GM12872 (cell line): ENCODE results near the gene TRIM31.
A peak's percentile ranks its signal among the peaks of the same experiment; 100 is the strongest.

Source experiments
- TF ChIP-seq, protein P1 (sequence below): IDR thresholded peaks from 3 replicates; pipeline ENCODE4 v1.5.1; 2011; ENCODE audit warnings: low read depth, mild to moderate bottlenecking, low read length, moderate library complexity; ENCODE audit not compliant: insufficient read depth

The TRIM31 gene

DNA sequence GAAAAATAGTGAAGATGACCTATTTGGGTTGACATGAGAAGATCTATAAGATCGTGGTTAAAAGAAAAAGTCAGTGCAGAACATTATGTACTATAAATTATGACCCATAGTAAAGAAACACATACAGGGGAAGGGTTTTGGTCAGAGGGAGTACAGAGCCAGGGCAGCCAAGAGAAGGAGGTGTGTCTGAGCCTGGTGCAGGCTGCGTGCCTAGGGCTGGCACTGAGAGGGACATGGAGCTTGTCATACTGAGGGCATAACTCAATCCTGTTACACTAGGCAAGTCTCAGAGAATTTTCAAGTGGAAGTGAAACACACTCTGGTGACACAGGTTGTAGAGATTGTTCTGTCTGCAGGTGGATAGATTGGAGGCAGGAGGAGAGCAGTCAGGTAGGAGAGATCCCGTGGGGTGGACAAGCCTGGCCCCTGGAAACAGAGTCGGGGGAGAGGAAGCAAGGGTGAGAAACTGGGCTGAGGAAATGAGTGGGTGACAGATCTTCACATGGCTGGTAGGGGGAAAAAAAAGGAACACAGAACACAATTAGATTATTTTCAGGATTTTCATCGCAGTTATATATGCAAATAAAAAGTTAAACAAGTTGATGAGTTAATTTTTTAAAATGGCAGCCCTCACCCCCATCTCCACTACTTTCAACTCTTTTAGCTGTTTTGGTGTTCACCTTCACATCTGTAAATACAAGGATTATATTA is 18.8 kb downstream of the TRIM31 start:
- TF ChIP-seq, protein P1, sequence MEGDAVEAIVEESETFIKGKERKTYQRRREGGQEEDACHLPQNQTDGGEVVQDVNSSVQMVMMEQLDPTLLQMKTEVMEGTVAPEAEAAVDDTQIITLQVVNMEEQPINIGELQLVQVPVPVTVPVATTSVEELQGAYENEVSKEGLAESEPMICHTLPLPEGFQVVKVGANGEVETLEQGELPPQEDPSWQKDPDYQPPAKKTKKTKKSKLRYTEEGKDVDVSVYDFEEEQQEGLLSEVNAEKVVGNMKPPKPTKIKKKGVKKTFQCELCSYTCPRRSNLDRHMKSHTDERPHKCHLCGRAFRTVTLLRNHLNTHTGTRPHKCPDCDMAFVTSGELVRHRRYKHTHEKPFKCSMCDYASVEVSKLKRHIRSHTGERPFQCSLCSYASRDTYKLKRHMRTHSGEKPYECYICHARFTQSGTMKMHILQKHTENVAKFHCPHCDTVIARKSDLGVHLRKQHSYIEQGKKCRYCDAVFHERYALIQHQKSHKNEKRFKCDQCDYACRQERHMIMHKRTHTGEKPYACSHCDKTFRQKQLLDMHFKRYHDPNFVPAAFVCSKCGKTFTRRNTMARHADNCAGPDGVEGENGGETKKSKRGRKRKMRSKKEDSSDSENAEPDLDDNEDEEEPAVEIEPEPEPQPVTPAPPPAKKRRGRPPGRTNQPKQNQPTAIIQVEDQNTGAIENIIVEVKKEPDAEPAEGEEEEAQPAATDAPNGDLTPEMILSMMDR = no peak

DNA sequence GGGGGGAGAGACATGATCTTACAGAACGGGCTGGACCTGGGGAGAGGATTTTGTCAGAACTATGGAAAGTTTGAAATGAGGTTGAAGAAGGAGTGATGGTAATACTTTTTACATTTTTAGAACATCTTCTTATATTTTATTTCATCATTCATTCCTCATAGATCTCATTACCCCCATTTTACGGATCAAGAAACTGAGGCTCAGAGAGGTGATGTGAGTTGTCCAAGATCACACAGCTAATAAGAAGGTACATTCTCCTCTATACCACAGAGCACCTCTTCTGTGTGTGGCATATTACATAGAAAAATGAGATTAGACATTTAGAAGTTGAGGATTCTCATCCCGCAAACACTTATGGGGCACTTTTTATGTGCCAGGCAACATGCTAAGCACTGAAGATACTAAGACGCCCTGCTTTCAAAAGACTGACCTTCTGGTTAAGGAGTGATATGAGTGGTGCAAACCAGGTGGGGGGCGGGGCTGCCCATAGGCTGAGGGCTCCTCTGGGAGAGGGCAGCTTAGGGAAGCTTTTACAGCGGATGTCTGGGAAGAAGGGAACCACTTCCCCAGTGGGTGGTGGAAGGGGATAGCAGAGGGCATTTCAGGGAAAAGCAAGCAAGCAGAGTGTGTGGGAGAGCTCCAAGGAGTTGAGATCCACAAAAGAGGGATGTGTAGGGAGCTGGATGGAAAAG is 19.9 kb downstream of the TRIM31 start:
- TF ChIP-seq, protein P1 = no peak

DNA sequence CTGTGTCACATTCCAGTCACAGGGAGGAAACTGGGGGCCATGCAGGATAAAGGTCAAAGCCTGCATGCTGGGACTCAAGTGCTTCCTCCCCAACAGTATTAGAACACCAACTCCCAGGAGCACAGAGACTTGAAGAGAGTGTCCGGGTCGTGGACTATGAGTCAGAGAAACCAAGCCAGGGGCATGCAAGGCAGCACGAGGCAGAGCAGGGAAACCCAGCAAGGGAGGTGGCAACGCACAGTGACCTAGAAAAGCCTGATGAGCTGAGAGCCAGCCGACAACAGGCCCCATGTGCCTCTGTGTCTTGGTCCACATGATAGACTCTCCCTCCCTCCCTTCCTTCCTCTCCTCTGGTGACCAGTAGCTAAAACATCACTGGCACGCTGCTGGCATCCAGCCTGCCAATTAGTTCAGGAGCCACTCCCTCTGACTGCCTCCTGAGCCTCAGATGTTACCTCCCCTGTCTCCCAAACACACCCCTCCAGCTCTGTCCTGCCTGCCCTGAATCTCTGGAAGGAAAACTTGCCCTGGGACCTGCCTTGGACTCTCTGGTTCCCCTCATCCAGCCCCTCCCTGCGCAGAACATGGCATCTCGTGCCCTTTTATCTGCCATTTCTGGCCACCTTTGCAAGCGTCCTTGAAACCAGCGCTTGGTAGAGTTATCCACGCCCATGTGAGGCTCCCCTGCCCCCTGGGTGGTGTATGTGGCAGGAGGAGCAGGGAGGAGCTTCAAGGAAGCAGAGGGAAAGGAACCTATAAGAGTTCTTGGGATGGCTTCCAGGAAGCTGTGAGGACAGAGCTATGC is 21.1 kb downstream of the TRIM31 start:
- TF ChIP-seq, protein P1 = no peak

DNA sequence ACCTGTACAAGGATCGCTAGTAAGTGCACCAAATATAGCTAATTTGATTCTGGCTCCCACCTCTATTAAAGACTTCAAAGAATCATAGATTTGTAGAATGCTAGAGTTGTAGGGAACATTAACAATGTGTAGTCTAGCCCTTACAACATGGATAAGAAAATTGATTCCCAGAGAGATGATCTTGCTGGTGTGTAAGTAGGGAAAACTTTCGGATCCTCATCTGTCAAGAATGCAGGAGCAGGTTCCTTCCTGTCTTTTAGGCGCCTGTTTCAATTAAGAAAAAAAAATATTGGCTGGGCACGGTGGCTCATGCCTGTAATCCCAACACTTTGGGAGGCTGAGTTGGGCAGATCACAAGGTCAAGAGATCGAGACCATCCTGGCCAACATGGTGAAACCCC is 25.0 kb downstream of the TRIM31 start:
- TF ChIP-seq, protein P1 = no peak

DNA sequence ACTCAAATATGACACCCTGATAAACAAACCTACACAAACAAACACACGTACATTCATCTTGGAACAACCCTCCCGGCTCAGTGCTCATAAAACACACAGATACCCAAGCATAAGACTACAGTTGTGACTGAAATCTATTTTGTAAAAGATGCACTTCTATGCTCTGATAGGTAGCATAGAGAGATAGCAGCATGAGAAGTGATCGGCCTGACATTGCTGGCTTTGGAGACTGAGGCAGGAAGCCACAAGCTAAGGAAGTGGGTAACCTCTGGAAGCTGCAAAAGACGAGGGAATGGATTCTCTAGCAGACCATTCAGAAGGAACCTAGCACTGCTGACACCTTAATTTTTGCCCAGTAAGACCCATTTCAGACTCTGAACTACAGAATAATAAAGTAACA is 35.7 kb downstream of the TRIM31 start:
- TF ChIP-seq, protein P1 = no peak

DNA sequence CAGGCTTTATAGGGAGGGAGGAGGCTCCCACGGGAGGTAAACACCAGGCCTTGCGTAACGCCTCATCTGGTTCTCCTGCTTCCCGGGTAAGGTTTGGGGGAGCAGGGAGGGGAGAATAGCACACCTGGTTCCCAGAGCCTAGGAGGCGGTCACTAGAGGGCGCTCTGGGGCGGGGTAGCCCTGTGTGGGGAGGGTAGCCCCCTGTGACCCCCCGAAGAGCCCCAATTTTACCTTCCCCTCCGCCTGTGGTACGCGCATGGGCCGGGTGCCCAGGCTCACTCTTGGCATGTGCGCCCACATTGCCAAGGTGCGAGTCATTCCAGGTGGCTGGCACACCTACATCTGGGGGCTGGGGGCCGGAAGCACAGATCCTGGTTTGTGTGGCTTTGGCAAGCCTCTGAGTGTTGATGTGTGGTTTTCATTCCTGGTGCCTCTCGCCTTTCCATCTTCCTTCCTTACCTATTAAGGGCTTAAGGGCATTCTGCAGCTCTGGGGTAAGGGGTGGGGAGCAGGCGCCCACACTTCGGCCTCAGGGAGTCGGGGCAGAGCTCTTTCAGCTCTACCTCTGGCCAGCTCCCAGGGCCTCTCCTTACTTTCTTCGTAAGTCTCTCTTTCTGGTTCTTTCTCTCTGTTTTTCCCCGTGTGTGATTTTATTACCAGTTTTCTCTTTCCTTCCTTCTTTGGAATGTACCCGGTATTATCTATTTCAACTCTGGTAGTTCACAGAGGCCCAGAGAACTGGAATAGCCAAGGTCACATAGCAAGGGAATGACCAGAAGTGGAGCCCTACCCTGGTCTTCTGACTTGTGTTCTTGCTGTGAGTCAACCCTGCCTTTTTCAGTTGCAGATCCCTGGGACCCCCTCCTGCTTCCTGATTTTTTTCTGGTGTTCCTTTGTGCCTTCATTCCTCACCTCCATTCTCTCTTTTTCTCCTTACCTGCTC is 36.8 kb downstream of the TRIM31 start:
- TF ChIP-seq, protein P1 = peak; percentile 54
